Sigmoid colon (tissue), 3 donors: ENCODE results near the gene EPG5.

ENCODE experiments used
- POLR2A ChIP-seq, 2 donors: fragments of 450-650 bp; IDR thresholded peaks; one replicate each; pipeline ENCODE4 v1.6.1; 2016; ENCODE audit warnings: antibody characterized with exemption in 2 of 2, mild to moderate bottlenecking in 2 of 2, moderate library complexity in 2 of 2
- TF ChIP-seq, protein P1 (sequence below), 4 experiments: fragments of 450-650 bp in 3 of 4; fragments of 200-600 bp in 1 of 4; IDR thresholded peaks; one replicate each; pipeline ENCODE4 v1.5.1; 2016 to 2019; ENCODE audit warnings: antibody characterized with exemption in 4 of 4, mild to moderate bottlenecking in 3 of 4, moderate library complexity in 2 of 4

DNA sequence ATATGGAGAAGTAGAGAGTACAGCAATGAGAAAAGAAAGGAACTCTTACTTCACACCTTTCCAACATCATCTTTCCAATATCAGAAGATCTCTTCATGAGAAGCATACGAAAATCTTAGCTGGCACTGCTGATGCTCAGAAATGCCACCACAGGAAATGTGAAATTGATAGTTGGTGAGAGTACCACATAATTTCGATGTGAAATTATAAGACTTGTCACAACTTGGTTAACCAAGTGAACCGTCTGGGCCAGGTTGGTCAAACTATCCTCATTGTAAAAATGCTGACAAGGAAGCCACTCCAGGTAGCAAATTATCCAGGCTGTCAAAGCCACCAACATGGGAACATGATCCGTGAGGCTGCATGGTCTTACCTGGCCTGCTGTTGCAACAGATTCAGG is 66.5 kb downstream of the EPG5 start:
- TF ChIP-seq, protein P1, sequence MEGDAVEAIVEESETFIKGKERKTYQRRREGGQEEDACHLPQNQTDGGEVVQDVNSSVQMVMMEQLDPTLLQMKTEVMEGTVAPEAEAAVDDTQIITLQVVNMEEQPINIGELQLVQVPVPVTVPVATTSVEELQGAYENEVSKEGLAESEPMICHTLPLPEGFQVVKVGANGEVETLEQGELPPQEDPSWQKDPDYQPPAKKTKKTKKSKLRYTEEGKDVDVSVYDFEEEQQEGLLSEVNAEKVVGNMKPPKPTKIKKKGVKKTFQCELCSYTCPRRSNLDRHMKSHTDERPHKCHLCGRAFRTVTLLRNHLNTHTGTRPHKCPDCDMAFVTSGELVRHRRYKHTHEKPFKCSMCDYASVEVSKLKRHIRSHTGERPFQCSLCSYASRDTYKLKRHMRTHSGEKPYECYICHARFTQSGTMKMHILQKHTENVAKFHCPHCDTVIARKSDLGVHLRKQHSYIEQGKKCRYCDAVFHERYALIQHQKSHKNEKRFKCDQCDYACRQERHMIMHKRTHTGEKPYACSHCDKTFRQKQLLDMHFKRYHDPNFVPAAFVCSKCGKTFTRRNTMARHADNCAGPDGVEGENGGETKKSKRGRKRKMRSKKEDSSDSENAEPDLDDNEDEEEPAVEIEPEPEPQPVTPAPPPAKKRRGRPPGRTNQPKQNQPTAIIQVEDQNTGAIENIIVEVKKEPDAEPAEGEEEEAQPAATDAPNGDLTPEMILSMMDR (IDR thresholded peaks at IDR 0.05): no peak
- TF ChIP-seq POLR2A (IDR thresholded peaks at IDR 0.05): no peak
